ENCODE results near the gene NTRK2. TPM values are rescaled to one million over a fixed set of nuclear protein-coding genes. Genes with fewer than 3 reads are reported as not detected.

Gene NTRK2
- total and polyA plus RNA-seq, 10 of the 15 experiments (the other 5 are each of a cell fraction or from before 2014, with no cell fraction given): 0.42 to 4.6 (median 0.65) TPM

DNA sequence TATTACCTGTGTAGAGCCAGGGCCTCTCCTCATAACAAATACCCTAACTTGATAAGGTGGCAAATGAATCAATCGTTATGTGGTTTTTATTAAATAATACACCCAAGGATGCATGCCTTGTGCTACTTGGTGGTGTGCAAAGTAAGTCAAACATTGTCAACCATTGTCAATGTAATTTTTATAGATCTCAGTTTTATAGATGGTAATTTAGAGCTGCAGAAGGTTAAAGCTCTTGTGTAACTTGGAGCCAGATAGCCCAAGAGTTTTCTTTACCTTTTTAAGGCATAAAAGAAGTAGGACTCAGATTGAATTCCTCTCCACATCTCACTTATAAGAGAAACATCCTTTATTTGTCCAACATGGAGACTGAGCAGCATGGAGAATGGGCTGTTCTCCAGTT lies 304.7 kb downstream of the NTRK2 start (continued):
- TF ChIP-seq REST (IDR thresholded peaks at IDR 0.05; ENCODE audit: low read depth, low read length): no peak
- no peak for TF ChIP-seq ZNF592 (IDR thresholded peaks at IDR 0.05)

DNA sequence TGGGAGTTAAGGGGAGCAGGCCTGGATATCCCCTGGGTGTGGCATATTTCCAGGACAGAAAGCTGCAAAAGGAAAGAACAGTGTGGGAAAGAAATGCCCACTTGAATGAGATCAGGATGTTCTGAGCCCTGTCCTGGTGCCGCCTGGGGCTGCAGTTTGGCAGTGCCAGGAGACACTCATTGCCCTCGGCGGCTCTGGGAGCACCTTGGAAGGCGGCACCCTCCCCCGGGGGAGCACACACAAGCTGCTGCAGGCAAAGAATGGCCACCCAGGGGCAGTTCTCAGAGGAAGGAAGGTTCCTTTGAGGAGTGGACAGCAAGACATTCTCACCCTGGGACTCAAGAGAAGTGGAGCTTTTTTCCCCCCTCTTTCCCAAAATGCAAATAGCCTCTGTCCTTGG lies 305.3 kb downstream of the NTRK2 start:
- ATAC-seq (no peak), DNase-seq (ENCODE audit: low read depth, low spot score) (no peak), FAIRE-seq (no peak)
- ChIA-PET POLR2A (no interaction called here), CTCF (no interaction called here), SMC1A (ENCODE audit: uncharacterized antibody, unreplicated experiment) (no interaction called here), RAD21 (ENCODE audit: unreplicated experiment) (no interaction called here)
- no peak overlapping the region for H3K9ac ChIP-seq (ENCODE audit: control insufficient read depth, insufficient read depth, low read length)
- no peaks in the 10 kb centered on the region for H3K4me1 ChIP-seq (ENCODE audit: control insufficient read depth, insufficient read depth, low read length)
- H3K4me2 ChIP-seq (ENCODE audit: control insufficient read depth, insufficient read depth): no peak overlapping the region
- H4K20me1 ChIP-seq (ENCODE audit: control insufficient read depth, insufficient read depth): no peaks in the 10 kb centered on the region
- WGBS (ENCODE audit: insufficient coverage, insufficient replicate concordance, low lambda C conversion rate, missing lambda C conversion rate): 25% methylated on average over 5 of the region's 5 CpGs
- BruUV-seq (replicated peaks): no TSS peak
- no peaks in the 10 kb centered on the region for H3K27me3 ChIP-seq (replicated peaks in 1 of 2; ENCODE audit: control insufficient read depth in 2 of 2, insufficient read depth in 2 of 2, low read length in 1 of 2)
- TF ChIP-seq ATF7 (IDR thresholded peaks at IDR 0.05; ENCODE audit: low read depth) (no peak), CEBPB (IDR thresholded peaks at IDR 0.05; ENCODE audit: borderline replicate concordance in 1 of 2, low read depth in 2 of 2, low read length in 2 of 2) (no peak), SUZ12 (IDR thresholded peaks at IDR 0.05; ENCODE audit: unreplicated experiment) (no peak), BACH1 (IDR thresholded peaks at IDR 0.05; ENCODE audit: borderline replicate concordance) (no peak), EP300 (IDR thresholded peaks at IDR 0.05; ENCODE audit: borderline replicate concordance in 1 of 2, control insufficient read depth in 1 of 2, low read depth in 2 of 2, low read length in 2 of 2) (no peak)
- TF ChIP-seq, protein P1, sequence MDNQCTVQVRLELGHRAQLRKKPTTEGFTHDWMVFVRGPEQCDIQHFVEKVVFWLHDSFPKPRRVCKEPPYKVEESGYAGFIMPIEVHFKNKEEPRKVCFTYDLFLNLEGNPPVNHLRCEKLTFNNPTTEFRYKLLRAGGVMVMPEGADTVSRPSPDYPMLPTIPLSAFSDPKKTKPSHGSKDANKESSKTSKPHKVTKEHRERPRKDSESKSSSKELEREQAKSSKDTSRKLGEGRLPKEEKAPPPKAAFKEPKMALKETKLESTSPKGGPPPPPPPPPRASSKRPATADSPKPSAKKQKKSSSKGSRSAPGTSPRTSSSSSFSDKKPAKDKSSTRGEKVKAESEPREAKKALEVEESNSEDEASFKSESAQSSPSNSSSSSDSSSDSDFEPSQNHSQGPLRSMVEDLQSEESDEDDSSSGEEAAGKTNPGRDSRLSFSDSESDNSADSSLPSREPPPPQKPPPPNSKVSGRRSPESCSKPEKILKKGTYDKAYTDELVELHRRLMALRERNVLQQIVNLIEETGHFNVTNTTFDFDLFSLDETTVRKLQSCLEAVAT (IDR thresholded peaks at IDR 0.05): no peak
- intact Hi-C loops (cut with micrococcal nuclease; ENCODE audit: unreplicated experiment) (no loop called here), in situ Hi-C loops (cut with MboI) (no loop called here)
- H3K27ac ChIP-seq (ENCODE audit: control insufficient read depth, insufficient read depth): no peak overlapping the region
- H2AFZ ChIP-seq (ENCODE audit: control insufficient read depth, low read depth, low read length): no peak overlapping the region
- no peaks in the 10 kb centered on the region for H3K36me3 ChIP-seq (ENCODE audit: control insufficient read depth in 2 of 2, insufficient read depth in 2 of 2, low read length in 1 of 2)
- no peaks in the 10 kb centered on the region for H3K79me2 ChIP-seq (ENCODE audit: control insufficient read depth, insufficient read depth, low read length)
- no peak overlapping the region for H3K4me3 ChIP-seq
- H3K9me3 ChIP-seq (replicated peaks; ENCODE audit: control insufficient read depth, insufficient read depth, low read length): no peaks in the 10 kb centered on the region
